ENCODE measurements around the gene SLC32A1.

The SLC32A1 gene

DNA sequence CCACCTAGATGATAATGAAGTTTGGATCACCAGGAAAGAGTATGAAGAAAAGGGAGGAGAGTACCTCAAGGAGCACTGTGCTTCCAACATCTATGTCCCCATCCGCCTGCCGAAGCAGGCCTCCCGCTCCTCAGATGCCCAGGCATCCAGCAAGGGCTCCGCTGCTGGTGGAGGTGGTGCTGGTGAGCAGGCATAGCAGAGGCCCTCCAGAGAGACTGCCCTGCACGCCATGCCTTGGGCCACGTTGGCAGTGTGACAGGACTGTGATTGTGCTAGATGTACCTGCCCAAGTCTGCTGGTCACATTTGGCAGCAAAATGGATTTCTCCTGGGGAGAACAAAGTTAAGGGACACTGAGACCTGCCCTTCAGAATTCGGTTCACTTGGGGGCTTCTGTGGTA is 47.3 kb downstream of the SLC32A1 start:
- in situ Hi-C loops (cut with HindIII; ENCODE audit: low pct_ligation_motif_present, low pct_unique_long_range_greater_than_20kb, low sequenced_read_pairs) = no loop called here
- no peak for DNase-seq

DNA sequence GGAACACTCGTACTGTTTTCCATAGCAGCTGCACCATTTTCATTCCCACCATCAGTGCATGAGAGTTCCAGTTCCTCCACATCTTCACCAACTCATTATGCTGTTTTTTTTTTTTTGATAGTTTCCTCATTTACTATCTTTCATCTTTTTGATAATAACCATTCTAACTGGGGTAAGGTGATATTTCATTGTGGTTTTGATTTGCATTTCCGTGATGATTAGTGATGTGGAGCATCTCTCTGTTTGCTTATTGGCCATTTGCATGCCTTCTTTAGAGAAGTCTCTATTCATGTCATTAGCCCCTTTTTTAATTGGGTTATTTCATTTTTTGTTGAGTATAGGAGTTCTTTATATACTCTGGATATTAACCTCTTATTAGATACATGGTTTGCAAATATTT is 49.9 kb downstream of the SLC32A1 start:
- no peak for DNase-seq
- in situ Hi-C loops (cut with HindIII; ENCODE audit: low pct_ligation_motif_present, low pct_unique_long_range_greater_than_20kb, low sequenced_read_pairs) = no loop called here

GRCh38 chr20:38776363-38776762 is 52.1 kb downstream of the SLC32A1 start:
- no peak for DNase-seq
- in situ Hi-C loops (cut with HindIII; ENCODE audit: low pct_ligation_motif_present, low pct_unique_long_range_greater_than_20kb, low sequenced_read_pairs) = no loop called here

All from ACHN (cell line).